A549 (cell line): Measurements from ENCODE around the gene DNAJC10.

Experiments
- BHLHE40 ChIP-seq: IDR thresholded peaks from 2 replicates; pipeline ENCODE4 v1.6.1; 2012; ENCODE audit warnings: low read depth, low read length, inconsistent platforms
- HES2 ChIP-seq: fragments of >200 bp; sonication (Bioruptor Twin); formaldehyde crosslinking; IDR thresholded peaks from 2 replicates; pipeline ENCODE4 v1.6.1; 2016
- POLR2A ChIP-seq: IDR thresholded peaks from 2 replicates; pipeline ENCODE4 v1.6.1; 2012; ENCODE audit warnings: mild to moderate bottlenecking, low read length
- RFX5 ChIP-seq: fragments of 450-650 bp; IDR thresholded peaks from 2 replicates; pipeline ENCODE4 v1.7.1; 2014; ENCODE audit warnings: antibody characterized with exemption, mild to moderate bottlenecking, moderate library complexity
- TF ChIP-seq, protein P1 (sequence below): IDR thresholded peaks from 2 replicates; pipeline ENCODE4 v1.6.1; 2012
- TF ChIP-seq, protein P2 (sequence below): IDR thresholded peaks from 2 replicates; pipeline ENCODE4 v1.6.1; 2012
- TF ChIP-seq, protein P3 (sequence below): fragments of >200 bp; sonication (Bioruptor Twin); formaldehyde crosslinking; IDR thresholded peaks from 3 replicates; pipeline ENCODE4 v1.5.1; 2016

DNA sequence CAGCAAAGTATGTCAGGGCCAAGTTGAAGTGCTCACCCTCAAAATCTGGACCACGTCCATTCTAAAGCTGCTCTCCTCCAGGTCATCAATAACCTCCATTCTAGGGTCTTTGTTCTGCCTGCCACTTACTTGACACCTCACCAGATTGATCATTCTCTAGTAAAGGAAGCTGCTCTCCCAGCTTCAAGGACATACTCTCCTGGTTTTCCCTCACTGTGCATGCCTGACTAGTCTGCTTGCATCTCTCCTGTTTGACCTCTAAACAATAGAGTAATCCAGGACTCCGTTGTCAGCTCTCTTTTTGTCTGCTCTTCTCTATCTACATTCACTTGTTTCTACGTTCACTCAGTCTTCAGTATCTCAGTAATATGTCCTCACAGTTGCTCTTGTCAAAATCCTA is 91.3 kb downstream of the DNAJC10 start:
- TF ChIP-seq, protein P1, sequence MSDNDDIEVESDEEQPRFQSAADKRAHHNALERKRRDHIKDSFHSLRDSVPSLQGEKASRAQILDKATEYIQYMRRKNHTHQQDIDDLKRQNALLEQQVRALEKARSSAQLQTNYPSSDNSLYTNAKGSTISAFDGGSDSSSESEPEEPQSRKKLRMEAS, result no peak
- TF ChIP-seq, protein P2, sequence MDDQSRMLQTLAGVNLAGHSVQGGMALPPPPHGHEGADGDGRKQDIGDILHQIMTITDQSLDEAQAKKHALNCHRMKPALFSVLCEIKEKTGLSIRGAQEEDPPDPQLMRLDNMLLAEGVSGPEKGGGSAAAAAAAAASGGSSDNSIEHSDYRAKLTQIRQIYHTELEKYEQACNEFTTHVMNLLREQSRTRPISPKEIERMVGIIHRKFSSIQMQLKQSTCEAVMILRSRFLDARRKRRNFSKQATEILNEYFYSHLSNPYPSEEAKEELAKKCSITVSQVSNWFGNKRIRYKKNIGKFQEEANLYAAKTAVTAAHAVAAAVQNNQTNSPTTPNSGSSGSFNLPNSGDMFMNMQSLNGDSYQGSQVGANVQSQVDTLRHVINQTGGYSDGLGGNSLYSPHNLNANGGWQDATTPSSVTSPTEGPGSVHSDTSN, result no peak
- TF ChIP-seq HES2, result no peak
- TF ChIP-seq POLR2A, result no peak
- TF ChIP-seq RFX5, result no peak
- TF ChIP-seq, protein P3, sequence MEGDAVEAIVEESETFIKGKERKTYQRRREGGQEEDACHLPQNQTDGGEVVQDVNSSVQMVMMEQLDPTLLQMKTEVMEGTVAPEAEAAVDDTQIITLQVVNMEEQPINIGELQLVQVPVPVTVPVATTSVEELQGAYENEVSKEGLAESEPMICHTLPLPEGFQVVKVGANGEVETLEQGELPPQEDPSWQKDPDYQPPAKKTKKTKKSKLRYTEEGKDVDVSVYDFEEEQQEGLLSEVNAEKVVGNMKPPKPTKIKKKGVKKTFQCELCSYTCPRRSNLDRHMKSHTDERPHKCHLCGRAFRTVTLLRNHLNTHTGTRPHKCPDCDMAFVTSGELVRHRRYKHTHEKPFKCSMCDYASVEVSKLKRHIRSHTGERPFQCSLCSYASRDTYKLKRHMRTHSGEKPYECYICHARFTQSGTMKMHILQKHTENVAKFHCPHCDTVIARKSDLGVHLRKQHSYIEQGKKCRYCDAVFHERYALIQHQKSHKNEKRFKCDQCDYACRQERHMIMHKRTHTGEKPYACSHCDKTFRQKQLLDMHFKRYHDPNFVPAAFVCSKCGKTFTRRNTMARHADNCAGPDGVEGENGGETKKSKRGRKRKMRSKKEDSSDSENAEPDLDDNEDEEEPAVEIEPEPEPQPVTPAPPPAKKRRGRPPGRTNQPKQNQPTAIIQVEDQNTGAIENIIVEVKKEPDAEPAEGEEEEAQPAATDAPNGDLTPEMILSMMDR, result no peak
- no peak for TF ChIP-seq BHLHE40
